ENCODE measurements around the gene NUDT16L1. TPM values are rescaled to one million over a fixed set of nuclear protein-coding genes. Genes with fewer than 3 reads are reported as not detected.

The NUDT16L1 gene
- polyA plus RNA-seq, 1 of the 3 experiments (the other 2 are of a cell fraction) = 45.8 TPM

GRCh38 chr16:4680673-4681470, 12.5 kb upstream of the NUDT16L1 start:
- Histone ChIP-seq H3K9ac (no peak overlapping the region), H3K4me3 (ENCODE audit: low read depth in 2 of 2, low read length in 1 of 2) (no peak overlapping the region), H2AFZ (ENCODE audit: low read depth) (no peak overlapping the region), H3K79me2 (ENCODE audit: insufficient read depth) (no peaks in the 10 kb centered on the region; the same call in 1 of the 2 replicates), H3K9me2 (no peaks in the 10 kb centered on the region), H3K27ac (ENCODE audit: low read depth in 2 of 2, low read length in 1 of 2) (no peak overlapping the region), H3K27me3 (ENCODE audit: insufficient read depth) (no peaks in the 10 kb centered on the region), H3F3A (replicated peaks; ENCODE audit: insufficient read depth) (no peaks in the 10 kb centered on the region), H3K9me3 (no peaks in the 10 kb centered on the region), H3K36me3 (replicated peaks in 1 of 2; ENCODE audit: control insufficient read depth in 1 of 2, insufficient read depth in 2 of 2, low read length in 1 of 2) (peaks cover 0 to 50% of the 10 kb centered on the region in 2 experiments), H3K4me1 (ENCODE audit: control insufficient read depth in 1 of 2, insufficient read depth in 2 of 2, low read depth in 1 of 2, low read length in 1 of 2) (peaks cover 0 to 4% of the 10 kb centered on the region in 2 experiments; a peak in 1 of 4 replicates), H4K20me1 (ENCODE audit: insufficient read depth) (0 out of 2 replicates have a peak, but pooled peaks cover 2% of the 10 kb centered on the region), H3K4me2 (no peak overlapping the region)
- no peak for DNase-seq
- 93% methylated on average over 13 of the region's 26 CpGs for WGBS (ENCODE audit: low lambda C conversion rate)
- POLR2A ChIA-PET = interaction anchor here (0.9 kb wide), 1 partner anchor 13 kb away, joined by 3 read pairs; the partner anchor contains the start of gene NUDT16L1
- no peak for TF ChIP-seq IRF3 (IDR thresholded peaks at IDR 0.05; ENCODE audit: low read depth, low read length)
- TF ChIP-seq RFX5 (IDR thresholded peaks at IDR 0.05; ENCODE audit: low read length) = no peak
- no peak for TF ChIP-seq CHD2 (IDR thresholded peaks at IDR 0.05; ENCODE audit: low read length, partially characterized antibody)
- TF ChIP-seq PBX3 (IDR thresholded peaks at IDR 0.05) = no peak
- no peak for TF ChIP-seq NRF1 (IDR thresholded peaks at IDR 0.05; ENCODE audit: low read depth, low read length)
- no peak for TF ChIP-seq ZBTB33 (IDR thresholded peaks at IDR 0.05; ENCODE audit: borderline replicate concordance, low read depth)
- no peak for TF ChIP-seq MEF2A (IDR thresholded peaks at IDR 0.05; ENCODE audit: borderline replicate concordance, low read depth)
- TF ChIP-seq RAD21 (IDR thresholded peaks at IDR 0.05; ENCODE audit: low read length) = no peak
- no peak for TF ChIP-seq GATA2 (CRISPR knock-in tag; IDR thresholded peaks at IDR 0.05)
- no peak for TF ChIP-seq ELF1 (IDR thresholded peaks at IDR 0.05)
- no peak for TF ChIP-seq NFIC (IDR thresholded peaks at IDR 0.05; ENCODE audit: borderline replicate concordance)
- no peak for TF ChIP-seq YY1 (IDR thresholded peaks at IDR 0.05; ENCODE audit: low read depth)
- no peak for TF ChIP-seq GABPA (IDR thresholded peaks at IDR 0.05; ENCODE audit: low read depth)
- CTCF ChIA-PET = no interaction called here
